HCT116 (cell line): ENCODE results near the gene BPIFA1.

Experiments
- CTCF ChIP-seq, 3 experiments: fragments of 200-600 bp in 1 of 3; sonication (generic) in 1 of 3; IDR thresholded peaks in 2 of 3; conservative IDR thresholded peaks in 1 of 3; 2 replicates each; pipeline ENCODE4 v1.5.1; 2012 to 2017; ENCODE audit warnings: low read depth in 2 of 3, low read length in 2 of 3, antibody characterized with exemption in 1 of 3, borderline replicate concordance in 1 of 3, control low read depth in 1 of 3, mild to moderate bottlenecking in 1 of 3, mixed read lengths in 1 of 3, mixed run types in 1 of 3, moderate library complexity in 1 of 3; ENCODE audit not compliant: insufficient read depth in 1 of 3
- EZH2 ChIP-seq: fragments of 200-600 bp; sonication (generic); IDR thresholded peaks from 2 replicates; pipeline ENCODE4 v1.6.1; 2017; ENCODE audit warnings: antibody characterized with exemption, mixed run types
- EZH2phosphoT487 ChIP-seq: fragments of 200-600 bp; IDR thresholded peaks from 2 replicates; pipeline ENCODE4 v1.6.1; 2018; ENCODE audit warnings: antibody characterized with exemption, borderline replicate concordance
- POLR2A ChIP-seq: IDR thresholded peaks from 2 replicates; pipeline ENCODE4 v1.7.0; 2011; ENCODE audit warnings: borderline replicate concordance; ENCODE audit not compliant: insufficient read depth, insufficient read length; ENCODE audit errors: extremely low read depth
- POLR2AphosphoS5 ChIP-seq: IDR thresholded peaks from 2 replicates; pipeline ENCODE4 v1.6.1; 2011; ENCODE audit warnings: mild to moderate bottlenecking, low read depth, low read length, moderate library complexity
- REST ChIP-seq: IDR thresholded peaks from 2 replicates; pipeline ENCODE4 v1.6.1; 2012; ENCODE audit warnings: low read depth
- SRF ChIP-seq: IDR thresholded peaks from 2 replicates; pipeline ENCODE4 v1.6.1; 2012; ENCODE audit warnings: low read depth
- YY1 ChIP-seq: IDR thresholded peaks from 2 replicates; pipeline ENCODE4 v1.6.1; 2011; ENCODE audit warnings: low read length, low read depth, moderate library complexity, mild to moderate bottlenecking; ENCODE audit not compliant: insufficient replicate concordance; ENCODE audit errors: extremely low read depth
- TF ChIP-seq, protein P1 (sequence below): IDR thresholded peaks from 2 replicates; pipeline ENCODE4 v1.6.1; 2011; ENCODE audit warnings: mild to moderate bottlenecking, low read length, moderate library complexity; ENCODE audit not compliant: insufficient replicate concordance; ENCODE audit errors: extremely low read depth

- TF ChIP-seq, protein P1, sequence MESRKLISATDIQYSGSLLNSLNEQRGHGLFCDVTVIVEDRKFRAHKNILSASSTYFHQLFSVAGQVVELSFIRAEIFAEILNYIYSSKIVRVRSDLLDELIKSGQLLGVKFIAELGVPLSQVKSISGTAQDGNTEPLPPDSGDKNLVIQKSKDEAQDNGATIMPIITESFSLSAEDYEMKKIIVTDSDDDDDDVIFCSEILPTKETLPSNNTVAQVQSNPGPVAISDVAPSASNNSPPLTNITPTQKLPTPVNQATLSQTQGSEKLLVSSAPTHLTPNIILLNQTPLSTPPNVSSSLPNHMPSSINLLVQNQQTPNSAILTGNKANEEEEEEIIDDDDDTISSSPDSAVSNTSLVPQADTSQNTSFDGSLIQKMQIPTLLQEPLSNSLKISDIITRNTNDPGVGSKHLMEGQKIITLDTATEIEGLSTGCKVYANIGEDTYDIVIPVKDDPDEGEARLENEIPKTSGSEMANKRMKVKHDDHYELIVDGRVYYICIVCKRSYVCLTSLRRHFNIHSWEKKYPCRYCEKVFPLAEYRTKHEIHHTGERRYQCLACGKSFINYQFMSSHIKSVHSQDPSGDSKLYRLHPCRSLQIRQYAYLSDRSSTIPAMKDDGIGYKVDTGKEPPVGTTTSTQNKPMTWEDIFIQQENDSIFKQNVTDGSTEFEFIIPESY = no peak
- TF ChIP-seq EZH2 (no peak), POLR2A (no peak), CTCF (IDR thresholded peaks at IDR 0.05 in 2 of 3, conservative IDR thresholded peaks at IDR 0.05 in 1 of 3; ENCODE audit: borderline replicate concordance in 1 of 3, insufficient read depth in 1 of 3, low read depth in 2 of 3, low read length in 2 of 3) (no peak), REST (no peak), EZH2phosphoT487 (no peak), POLR2AphosphoS5 (no peak), SRF (no peak), YY1 (no peak)
Observed at GRCh38 chr20:33282196-33282934, 46.6 kb downstream of the BPIFA1 start.
